Retinal pigment epithelial cell (primary cell): ENCODE results near the gene PSD2.

Experiments
- DNase-seq: peaks from one replicate; pipeline ENCODE4 v3.0.0-alpha.2; 2010; ENCODE audit warnings: low read depth
- H3K4me3 ChIP-seq: 2 replicates; pipeline ENCODE4 v1.5.1; 2011; ENCODE audit warnings: mild to moderate bottlenecking, low read length, control low read depth, moderate library complexity
- CTCF ChIP-seq: conservative IDR thresholded peaks from 2 replicates; pipeline ENCODE4 v1.5.1; 2011; ENCODE audit warnings: low read depth, low read length, control low read depth, inconsistent platforms

The PSD2 gene

GRCh38 chr5:139831624-139832023, 36.0 kb downstream of the PSD2 start:
- no peak for TF ChIP-seq CTCF
- DNase-seq: no peak
- H3K4me3 ChIP-seq: no peak overlapping the region

- H3K4me3 ChIP-seq: no peak overlapping the region
- no peak for DNase-seq
- no peak for TF ChIP-seq CTCF
Observed at GRCh38 chr5:139833525-139833924, 37.9 kb downstream of the PSD2 start.

GRCh38 chr5:139835656-139836055, 40.0 kb downstream of the PSD2 start:
- no peak overlapping the region for H3K4me3 ChIP-seq
- DNase-seq: no peak
- TF ChIP-seq CTCF: no peak

DNA sequence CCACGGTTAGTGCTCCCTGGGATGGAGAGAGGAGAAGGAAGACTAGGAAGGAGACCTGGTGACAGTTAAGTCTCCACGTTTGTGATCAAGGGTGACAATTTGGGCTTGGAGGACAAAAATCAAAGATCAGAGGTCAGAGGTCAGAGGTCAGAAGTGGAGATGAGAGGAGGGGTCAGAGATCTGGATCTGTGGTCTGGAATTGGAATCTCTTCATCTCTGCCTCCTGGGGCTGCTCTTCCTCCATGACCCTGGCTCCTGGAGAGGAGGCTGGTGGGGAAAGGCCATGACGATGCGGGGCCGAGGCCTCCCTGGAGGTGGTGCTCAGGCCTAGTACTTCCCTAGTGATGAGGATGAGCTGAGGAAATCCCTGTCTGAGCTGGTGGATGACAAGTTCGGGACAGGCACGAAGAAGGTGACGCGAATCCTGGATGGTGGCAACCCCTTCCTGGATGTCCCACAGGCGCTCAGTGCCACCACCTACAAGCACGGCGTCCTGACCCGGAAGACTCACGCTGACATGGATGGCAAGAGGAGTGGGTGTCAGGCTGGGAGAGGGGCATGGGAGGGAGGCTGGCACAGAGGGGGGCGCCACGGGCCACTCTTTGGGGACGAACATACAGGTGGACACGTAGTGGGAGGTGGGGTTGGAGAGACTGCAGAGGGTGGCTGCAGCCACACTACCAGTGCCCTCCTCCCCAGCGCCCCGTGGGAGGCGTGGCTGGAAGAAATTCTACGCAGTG, 41.0 kb downstream of the PSD2 start:
- no peak overlapping the region for H3K4me3 ChIP-seq
- no peak for DNase-seq
- no peak for TF ChIP-seq CTCF

GRCh38 chr5:139837711-139838380, 42.2 kb downstream of the PSD2 start:
- TF ChIP-seq CTCF: no peak
- no peak for DNase-seq
- H3K4me3 ChIP-seq: no peak overlapping the region

DNA sequence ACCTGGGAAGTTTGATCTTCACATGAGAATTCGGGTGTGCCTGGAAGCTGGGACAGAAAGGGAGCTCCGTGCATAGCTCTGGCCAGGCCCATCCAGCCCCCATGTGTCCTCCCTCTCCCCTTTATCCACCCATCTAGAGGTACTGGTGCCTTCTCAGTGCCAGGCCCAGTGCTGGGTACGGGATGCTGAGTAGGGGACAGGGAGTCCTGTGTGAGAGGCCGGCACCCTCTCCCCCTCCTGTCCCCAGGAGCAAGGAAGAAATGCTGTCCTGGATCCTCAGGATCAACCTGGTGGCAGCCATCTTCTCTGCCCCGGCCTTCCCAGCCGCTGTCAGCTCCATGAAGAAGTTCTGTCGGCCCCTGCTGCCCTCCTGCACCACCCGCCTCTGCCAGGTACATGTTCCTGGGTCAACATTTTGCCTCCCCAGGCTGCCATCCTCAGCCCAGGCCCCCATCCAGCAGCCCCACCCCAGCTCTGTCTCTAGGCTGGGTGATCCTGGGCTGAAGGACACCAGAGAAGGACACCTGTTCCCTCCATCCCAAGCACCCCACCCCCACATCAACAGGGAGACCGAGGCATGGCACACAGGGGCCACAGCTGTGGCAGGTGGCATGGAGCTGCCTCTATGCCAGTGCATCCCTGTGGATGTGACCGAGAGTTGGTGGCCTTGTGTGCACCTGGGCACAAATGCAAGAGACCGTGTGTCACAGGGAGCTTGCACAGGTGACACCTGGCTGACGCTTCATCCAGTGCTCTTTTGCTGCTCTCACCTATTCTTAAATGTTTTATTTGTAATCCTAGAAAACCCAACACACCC, 43.0 kb downstream of the PSD2 start:
- DNase-seq: no peak
- no peak for TF ChIP-seq CTCF
- no peak overlapping the region for H3K4me3 ChIP-seq
